ES-I3 (cell line): ENCODE results near the gene SEBOX.
A peak's percentile ranks its signal among the peaks of the same experiment; 100 is the strongest.

ENCODE experiments used
- H3K36me3 ChIP-seq: 2 replicates; pipeline ENCODE4 v1.6.1; 2013; ENCODE audit warnings: mild to moderate bottlenecking, low read length, control low read depth, moderate library complexity; ENCODE audit not compliant: insufficient read depth
- H3K4me1 ChIP-seq: 2 replicates; pipeline ENCODE4 v1.6.1; 2013; ENCODE audit warnings: mild to moderate bottlenecking, control low read depth, low read length; ENCODE audit not compliant: insufficient read depth
- H3K9ac ChIP-seq: 2 replicates; pipeline ENCODE4 v1.6.1; 2013; ENCODE audit warnings: low read depth, mild to moderate bottlenecking, low read length, moderate library complexity
- H3K9me3 ChIP-seq: 2 replicates; pipeline ENCODE4 v1.6.1; 2013; ENCODE audit warnings: mild to moderate bottlenecking, low read length, moderate library complexity; ENCODE audit not compliant: control insufficient read depth, insufficient read depth

Gene SEBOX

GRCh38 chr17:28318759-28319597 is 46.0 kb downstream of the SEBOX start, which contains the start of gene TMEM97:
Gene TMEM97, plus strand, starts transcription at chr17:28319200. Its CDS starts 40 bp downstream, at chr17:28319240.
- H3K9ac ChIP-seq = peak within 1 kb of the TSS; percentile 73
- H3K4me1 ChIP-seq = peaks cover 12% of the 10 kb centered on the region; the same call in 1 of the 2 replicates
- H3K36me3 ChIP-seq = no peaks in the 10 kb centered on the region
- H3K9me3 ChIP-seq = no peaks in the 10 kb centered on the region

DNA sequence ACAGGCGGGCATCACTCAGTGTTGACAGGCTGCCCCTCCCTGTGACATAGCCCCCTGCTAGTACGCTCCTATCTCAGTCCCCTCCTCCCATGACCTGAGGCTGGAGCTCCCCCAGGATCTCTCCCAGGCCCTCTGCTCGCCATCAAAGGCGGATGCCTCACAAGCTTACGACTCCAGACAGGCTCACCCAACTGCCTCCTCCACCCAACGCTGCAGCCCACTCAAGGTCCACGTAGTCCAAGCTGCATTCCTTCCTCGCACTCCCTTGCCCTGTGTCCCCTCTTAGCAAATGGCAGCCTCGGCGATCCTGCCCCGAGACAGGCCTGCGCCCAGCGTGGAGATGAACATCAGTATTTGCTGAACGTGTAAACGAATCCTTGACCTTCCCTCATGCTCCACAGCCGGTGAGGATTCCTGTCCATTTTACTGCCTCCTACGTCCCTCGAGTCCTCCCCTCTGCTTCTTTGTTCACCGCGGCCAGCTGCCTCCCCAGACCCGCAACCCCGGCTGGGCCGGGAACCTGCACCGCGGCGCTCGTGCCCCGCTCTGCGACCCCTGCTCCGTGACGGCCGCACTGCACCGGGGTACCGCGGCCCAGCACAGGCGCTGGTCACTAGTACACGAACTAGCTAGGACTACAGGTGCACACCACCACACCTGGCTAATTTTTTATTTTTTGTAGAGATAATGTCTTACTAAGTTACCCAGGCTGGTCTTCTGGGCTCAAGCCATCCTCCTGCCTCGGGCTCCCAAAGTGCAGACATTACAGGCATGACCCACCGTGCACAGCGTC is 46.8 kb downstream of the SEBOX start:
- Histone ChIP-seq H3K9me3 (no peaks in the 10 kb centered on the region), H3K36me3 (no peaks in the 10 kb centered on the region), H3K9ac (peak overlapping the region; percentile 73), H3K4me1 (peaks cover 12% of the 10 kb centered on the region; the same call in 1 of the 2 replicates)

DNA sequence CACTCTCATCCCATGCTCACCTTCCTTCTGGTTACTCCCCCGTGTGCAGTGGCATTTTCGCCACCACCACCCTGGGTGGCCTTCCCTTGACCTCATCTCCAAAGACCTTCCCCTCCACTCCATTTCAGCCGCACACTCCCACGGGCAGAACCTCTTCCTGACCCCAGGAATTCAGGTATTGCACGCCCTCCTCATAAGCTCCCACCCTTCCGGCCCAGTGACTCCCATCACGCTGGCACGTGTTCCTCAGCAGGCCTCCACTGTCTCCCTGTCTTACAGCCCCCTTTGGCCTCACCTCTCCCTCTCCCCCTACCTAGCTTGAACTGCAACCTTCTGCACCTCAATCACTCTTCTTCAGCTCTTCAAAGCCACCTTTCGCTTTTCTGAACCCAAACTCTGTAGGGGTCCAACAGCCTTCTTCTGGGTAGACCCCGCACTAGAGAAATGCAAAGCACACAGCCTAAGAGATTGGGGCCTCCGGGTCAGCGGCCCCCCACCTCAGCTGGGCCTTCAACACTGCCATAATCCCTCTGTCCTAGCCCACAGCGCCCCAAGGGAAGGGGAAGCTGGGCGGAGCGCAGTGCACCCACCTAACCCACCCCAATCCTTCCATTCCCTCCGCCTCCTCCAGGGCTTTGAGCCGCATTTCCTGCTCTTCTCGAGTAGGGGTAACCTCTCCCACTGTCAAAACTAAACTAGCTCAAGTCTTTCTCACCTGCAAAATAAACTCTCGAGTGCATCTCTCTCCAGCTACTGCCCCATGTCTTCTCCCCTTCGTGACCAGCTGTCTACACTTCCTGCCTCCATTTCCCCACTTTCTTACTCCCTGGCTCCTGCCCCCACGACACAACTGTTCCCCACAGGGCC is 47.7 kb downstream of the SEBOX start:
- no peaks in the 10 kb centered on the region for H3K36me3 ChIP-seq
- peak overlapping the region; percentile 73 for H3K9ac ChIP-seq
- H3K4me1 ChIP-seq = peaks cover 10% of the 10 kb centered on the region; the same call in 1 of the 2 replicates
- no peaks in the 10 kb centered on the region for H3K9me3 ChIP-seq

DNA sequence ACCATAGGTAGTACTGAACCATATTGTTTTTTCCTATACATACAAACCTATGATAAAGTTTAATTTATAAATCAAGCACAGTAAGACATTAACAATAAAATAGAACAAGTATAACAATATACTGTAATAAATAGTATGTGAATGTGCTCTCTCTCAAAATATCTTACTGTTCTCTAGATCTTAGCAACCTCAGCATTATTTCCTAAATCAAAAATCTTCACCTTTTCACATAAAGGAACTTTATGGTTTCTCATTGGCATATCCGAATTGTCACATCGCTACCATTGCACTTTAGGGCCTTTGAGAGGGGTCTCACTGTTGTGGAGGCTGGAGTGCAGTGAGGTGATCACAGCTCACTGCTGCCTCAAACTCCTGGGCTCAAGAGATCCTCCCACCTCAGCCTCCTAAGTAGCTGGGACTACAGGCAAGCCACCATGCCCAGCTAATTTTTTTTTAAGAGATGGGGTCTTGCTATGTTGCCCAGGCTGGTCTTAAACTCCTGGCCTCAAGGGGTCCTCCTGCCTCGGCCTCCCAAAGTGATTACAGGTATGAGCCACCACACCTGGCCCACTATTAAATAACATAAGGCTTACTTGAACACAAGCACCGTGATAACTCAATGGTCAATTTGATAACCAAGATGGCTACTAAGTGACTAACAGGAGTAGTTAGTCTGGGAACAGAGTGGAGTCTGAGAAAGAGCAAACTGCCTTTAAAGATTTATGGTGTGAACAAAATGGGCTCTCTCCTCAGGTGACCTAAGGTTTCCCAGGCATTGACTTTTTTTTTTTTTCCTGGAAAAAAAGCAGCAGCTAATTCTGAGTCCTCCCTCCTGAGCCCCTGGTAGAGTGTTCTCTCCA is 48.9 kb downstream of the SEBOX start:
- Histone ChIP-seq H3K9me3 (no peaks in the 10 kb centered on the region), H3K4me1 (peaks cover 10% of the 10 kb centered on the region; the same call in 1 of the 2 replicates), H3K9ac (no peak overlapping the region), H3K36me3 (no peaks in the 10 kb centered on the region)

GRCh38 chr17:28313841-28314240 is 51.2 kb downstream of the SEBOX start:
- H3K9me3 ChIP-seq = no peaks in the 10 kb centered on the region
- no peak overlapping the region for H3K9ac ChIP-seq
- H3K4me1 ChIP-seq = peaks cover 10% of the 10 kb centered on the region; the same call in 1 of the 2 replicates
- no peaks in the 10 kb centered on the region for H3K36me3 ChIP-seq
